ENCODE measurements around the gene PAK2. TPM values are rescaled to one million over a fixed set of nuclear protein-coding genes. Genes with fewer than 3 reads are reported as not detected.

The PAK2 gene
- total and polyA plus RNA-seq, 9 of the 15 experiments (the other 6 are each of a cell fraction or from before 2014, with no cell fraction given) = 13.2 to 72.4 (median 35.7) TPM

GRCh38 chr3:196712514-196713413 is 26.9 kb upstream of the PAK2 start (continued):
- peak; percentile 15 for TF ChIP-seq TAF1 (IDR thresholded peaks at IDR 0.05; ENCODE audit: control insufficient read depth, extremely low read depth, insufficient read depth, low read length, severe bottlenecking)
- TF ChIP-seq RBM25 (IDR thresholded peaks at IDR 0.05; ENCODE audit: low read depth, low read length, severe bottlenecking) = no peak
- TF ChIP-seq ZBTB40 (IDR thresholded peaks at IDR 0.05) = 0 out of 2 replicates have a peak, but pooled peaks have one; percentile 23
- no peak for TF ChIP-seq ZBTB40 (CRISPR knock-in tag; IDR thresholded peaks at IDR 0.05)
- peak; percentile 17; the same call in 1 of the 2 replicates for TF ChIP-seq ZNF263 (CRISPR knock-in tag; IDR thresholded peaks at IDR 0.05; ENCODE audit: borderline replicate concordance)
- TF ChIP-seq GTF2E2 (tag; IDR thresholded peaks at IDR 0.05) = peak; percentile 59; the same call in 1 of the 2 replicates
- TF ChIP-seq KAT7 (CRISPR knock-in tag; IDR thresholded peaks at IDR 0.05; ENCODE audit: borderline replicate concordance) = peak; percentile 91; the same call in 1 of the 2 replicates
- peak; percentile 48; the same call in 1 of the 2 replicates for TF ChIP-seq ZFX (CRISPR knock-in tag; IDR thresholded peaks at IDR 0.05)
- TF ChIP-seq ZNF197 (CRISPR knock-in tag; IDR thresholded peaks at IDR 0.05; ENCODE audit: low read depth) = no peak
- peak; percentile 48; the same call in 1 of the 2 replicates for TF ChIP-seq FOXP1 (CRISPR knock-in tag; IDR thresholded peaks at IDR 0.05)
- no peak for TF ChIP-seq RNF2 (IDR thresholded peaks at IDR 0.05)
- no peak for TF ChIP-seq KLF6 (CRISPR knock-in tag; IDR thresholded peaks at IDR 0.05; ENCODE audit: borderline replicate concordance)
- 0 out of 2 replicates have a peak, but pooled peaks have one; percentile 7 for TF ChIP-seq ZNF766 (CRISPR knock-in tag; conservative IDR thresholded peaks at IDR 0.05)
- peak in 1 of 2 experiments; percentile 93; a peak in 1 of 4 replicates for TF ChIP-seq ZNF639 (CRISPR knock-in tag; conservative IDR thresholded peaks at IDR 0.05 in 1 of 2, IDR thresholded peaks at IDR 0.05 in 1 of 2)
